Measurements from ENCODE around the gene PRRX2.

Gene PRRX2

GRCh38 chr9:129751841-129752801, 86.7 kb downstream of the PRRX2 start:
- no peak for DNase-seq (ENCODE audit: low spot score)
- H3K27ac ChIP-seq = peak overlapping the region in 1 of 2 donors; percentile 27
- H3K4me3 ChIP-seq = peak overlapping the region; percentile 65
- no peak for TF ChIP-seq CTCF (IDR thresholded peaks at IDR 0.05)

DNA sequence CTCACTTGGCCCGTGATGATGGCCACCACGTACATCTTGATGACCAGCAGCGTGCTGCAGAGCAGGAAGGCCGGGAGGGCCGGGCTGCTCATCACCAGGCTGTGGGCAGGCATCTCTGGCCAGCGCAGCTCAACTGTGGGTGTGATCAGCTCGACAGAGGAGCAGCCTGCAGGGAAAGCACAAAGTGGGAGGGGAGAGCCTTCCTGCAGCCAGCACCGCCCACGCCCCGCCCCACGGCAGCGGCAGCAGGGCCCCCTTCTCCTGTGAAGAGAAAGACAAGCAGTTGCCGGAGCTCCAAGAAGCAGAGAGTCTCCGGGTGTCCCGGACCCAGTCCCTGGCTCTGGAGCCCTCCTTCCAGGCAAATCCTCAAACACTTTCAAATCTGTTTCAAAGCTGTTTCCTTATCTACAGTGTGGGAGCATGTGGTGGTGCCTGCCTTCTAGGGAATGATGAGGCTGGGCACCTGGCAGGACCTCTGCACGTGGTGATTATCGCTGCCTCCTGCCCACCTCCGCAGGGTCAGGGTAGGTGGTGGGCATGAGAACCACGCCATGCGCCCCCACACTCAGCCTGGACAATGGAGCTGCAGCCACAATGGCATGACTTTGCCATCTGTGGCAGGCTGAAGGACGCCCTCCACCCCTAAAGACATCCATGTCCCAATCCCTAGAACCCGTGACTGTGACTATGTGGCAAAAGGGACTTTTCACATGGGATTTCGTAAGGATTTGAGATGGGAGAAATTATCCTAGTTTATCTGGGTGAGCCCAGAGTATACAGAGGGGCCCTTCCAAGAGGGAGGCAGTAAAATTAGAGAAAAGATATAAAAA, 87.7 kb downstream of the PRRX2 start, which contains the start of gene PTGES:
PTGES (minus strand) TSS at position 143 of the 830 bp plus-strand sequence; CDS start at position 113, 30 bp downstream.
- no peak for DNase-seq (ENCODE audit: low spot score)
- H3K27ac ChIP-seq = peak within 1 kb of the TSS in 1 of 2 donors; percentile 27
- no peak for TF ChIP-seq CTCF (IDR thresholded peaks at IDR 0.05)

GRCh38 chr9:129755151-129755550, 89.7 kb downstream of the PRRX2 start:
- Histone ChIP-seq H3K4me3 (no peak overlapping the region), H3K27ac (no peak overlapping the region)
- no peak for TF ChIP-seq CTCF (IDR thresholded peaks at IDR 0.05)
- DNase-seq (ENCODE audit: low spot score) = no peak

More for the DNA sequence above, 87.7 kb downstream of the PRRX2 start, which contains the start of gene PTGES:
- H3K4me3 ChIP-seq = peak within 1 kb of the TSS; percentile 65

- H3K4me3 ChIP-seq = no peak overlapping the region
- TF ChIP-seq CTCF (IDR thresholded peaks at IDR 0.05) = no peak
- H3K27ac ChIP-seq = no peak overlapping the region
- no peak for DNase-seq (ENCODE audit: low spot score)
Observed at GRCh38 chr9:129756191-129756590, 90.7 kb downstream of the PRRX2 start.

DNA sequence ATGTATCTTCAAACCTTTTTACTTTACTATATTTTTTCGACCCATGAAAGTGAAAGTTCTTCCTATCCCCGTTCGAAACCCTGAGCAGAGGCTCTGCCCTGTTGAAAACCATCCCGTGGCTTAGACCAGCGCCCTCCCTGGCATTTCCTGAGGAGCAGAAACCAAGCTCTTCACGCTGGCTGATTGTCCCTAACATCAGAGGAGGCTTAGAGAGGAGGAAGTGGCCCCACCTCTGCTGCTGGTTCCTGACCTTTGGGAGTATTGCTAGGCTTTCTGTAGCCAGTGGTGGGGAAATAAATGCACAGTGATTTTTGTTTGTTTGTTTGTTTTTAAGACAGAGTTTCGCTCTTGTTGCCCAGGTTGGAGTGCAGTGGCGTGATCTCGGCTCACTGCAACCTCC, 91.6 kb downstream of the PRRX2 start:
- no peak for DNase-seq (ENCODE audit: low spot score)
- Histone ChIP-seq H3K27ac (peak overlapping the region in 1 of 2 donors; percentile 4), H3K4me3 (no peak overlapping the region)
- TF ChIP-seq CTCF (IDR thresholded peaks at IDR 0.05) = no peak

DNA sequence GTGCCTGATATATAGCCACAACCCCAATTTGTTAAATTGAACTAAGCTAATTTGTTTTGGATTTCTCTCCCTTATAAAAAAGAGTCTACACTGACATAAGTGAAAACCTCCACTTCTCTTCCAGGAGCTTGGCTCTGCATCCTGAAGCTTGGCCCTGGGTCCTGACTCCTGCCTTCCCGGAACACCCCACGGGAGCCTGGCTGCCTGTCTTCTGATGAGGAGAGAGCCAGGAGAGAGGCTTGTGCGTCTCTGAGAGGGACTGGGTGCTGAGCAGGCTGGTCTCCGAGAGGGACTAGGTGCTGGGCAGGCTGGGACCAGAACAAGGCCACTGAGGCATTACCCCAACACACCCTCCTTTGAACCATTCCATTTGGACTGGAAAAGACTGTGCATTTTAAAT, 93.9 kb downstream of the PRRX2 start:
- no peak overlapping the region for H3K27ac ChIP-seq
- no peak for TF ChIP-seq CTCF (IDR thresholded peaks at IDR 0.05)

More for the DNA sequence above, 93.9 kb downstream of the PRRX2 start:
- no peak overlapping the region for H3K4me3 ChIP-seq
- no peak for DNase-seq (ENCODE audit: low spot score)

Data from coronary artery (tissue), 2 donors.